Left ventricle myocardium inferior (tissue), 1 donor: ENCODE data around the gene IFIT1B. TPM values are rescaled to one million over a fixed set of nuclear protein-coding genes. Genes with fewer than 3 reads are reported as not detected.

Source experiments
- DNase-seq: peaks from one replicate; pipeline ENCODE4 v3.0.0-alpha.2; 2020
- H3K27ac ChIP-seq: fragments of 200-600 bp; replicated peaks from 2 replicates; pipeline ENCODE4 v1.8.0; 2021
- H3K27me3 ChIP-seq: fragments of 200-600 bp; 2 replicates; pipeline ENCODE4 v1.8.0; 2021; ENCODE audit warnings: low read depth
- H3K36me3 ChIP-seq: fragments of 200-600 bp; 2 replicates; pipeline ENCODE4 v1.8.0; 2021
- H3K4me1 ChIP-seq: fragments of 200-600 bp; 2 replicates; pipeline ENCODE4 v1.8.0; 2021
- H3K4me3 ChIP-seq: fragments of 200-600 bp; 2 replicates; pipeline ENCODE4 v1.8.0; 2021; ENCODE audit warnings: mild to moderate bottlenecking, moderate library complexity
- H3K9me3 ChIP-seq: fragments of 200-600 bp; replicated peaks from 2 replicates; pipeline ENCODE4 v1.8.0; 2021
- intact Hi-C: fragments of 100-400 bp; cut with micrococcal nuclease; formaldehyde crosslinking; loops from one replicate; pipeline ENCODE4 v1.11.0; 2022
- total RNA-seq: library from RNA; stranded (reverse); fragmentation: NEBNext Ultra II Directional; extraction: Animal tissue kit (Norgen Biotek cat#: 25700); gene quantifications from one replicate; pipeline ENCODE4 v1.2.1, GENCODE V29; 2021
- TF ChIP-seq, protein P1 (sequence below): fragments of 200-600 bp; IDR thresholded peaks from 2 replicates; pipeline ENCODE4 v1.8.0; 2021; ENCODE audit warnings: antibody characterized with exemption, mild to moderate bottlenecking, borderline replicate concordance
- donor health status: DM: no; HTN: yes; CAD: no; lungs with severe emphysema.

Gene IFIT1B
- total RNA-seq, 1 donor from 2014 or later: not detected

DNA sequence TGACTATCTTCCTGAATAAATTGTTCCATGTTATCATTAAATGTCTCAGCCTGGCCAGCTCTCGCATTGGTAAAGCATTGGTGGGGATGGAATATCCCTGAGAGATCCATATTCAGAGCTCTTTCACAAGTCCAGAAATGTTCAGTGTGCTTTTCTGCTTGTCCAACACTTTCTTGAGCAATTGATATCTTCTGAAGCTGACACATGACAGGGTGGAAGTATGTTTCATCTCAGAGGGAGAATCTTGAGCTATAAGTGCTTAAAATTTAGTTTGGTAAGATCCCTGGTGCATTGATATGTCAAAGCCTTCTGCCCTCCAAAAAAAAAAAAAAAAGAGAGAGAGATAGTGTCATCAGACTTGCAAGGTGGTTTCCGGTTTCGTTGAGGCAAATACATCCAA is 42.6 kb upstream of the IFIT1B start:
- Histone ChIP-seq H3K36me3 (peaks cover 28% of the 10 kb centered on the region), H3K4me3 (no peak overlapping the region), H3K27ac (no peak overlapping the region), H3K4me1 (peaks cover 79% of the 10 kb centered on the region), H3K9me3 (no peaks in the 10 kb centered on the region), H3K27me3 (no peaks in the 10 kb centered on the region)
- TF ChIP-seq, protein P1, sequence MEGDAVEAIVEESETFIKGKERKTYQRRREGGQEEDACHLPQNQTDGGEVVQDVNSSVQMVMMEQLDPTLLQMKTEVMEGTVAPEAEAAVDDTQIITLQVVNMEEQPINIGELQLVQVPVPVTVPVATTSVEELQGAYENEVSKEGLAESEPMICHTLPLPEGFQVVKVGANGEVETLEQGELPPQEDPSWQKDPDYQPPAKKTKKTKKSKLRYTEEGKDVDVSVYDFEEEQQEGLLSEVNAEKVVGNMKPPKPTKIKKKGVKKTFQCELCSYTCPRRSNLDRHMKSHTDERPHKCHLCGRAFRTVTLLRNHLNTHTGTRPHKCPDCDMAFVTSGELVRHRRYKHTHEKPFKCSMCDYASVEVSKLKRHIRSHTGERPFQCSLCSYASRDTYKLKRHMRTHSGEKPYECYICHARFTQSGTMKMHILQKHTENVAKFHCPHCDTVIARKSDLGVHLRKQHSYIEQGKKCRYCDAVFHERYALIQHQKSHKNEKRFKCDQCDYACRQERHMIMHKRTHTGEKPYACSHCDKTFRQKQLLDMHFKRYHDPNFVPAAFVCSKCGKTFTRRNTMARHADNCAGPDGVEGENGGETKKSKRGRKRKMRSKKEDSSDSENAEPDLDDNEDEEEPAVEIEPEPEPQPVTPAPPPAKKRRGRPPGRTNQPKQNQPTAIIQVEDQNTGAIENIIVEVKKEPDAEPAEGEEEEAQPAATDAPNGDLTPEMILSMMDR: no peak
- DNase-seq: no peak
- intact Hi-C loops: no loop called here

- no peak for DNase-seq
- H3K4me1 ChIP-seq: peaks cover 69% of the 10 kb centered on the region
- H3K27ac ChIP-seq: no peak overlapping the region
- no peaks in the 10 kb centered on the region for H3K9me3 ChIP-seq
- peaks cover 28% of the 10 kb centered on the region for H3K36me3 ChIP-seq
- TF ChIP-seq, protein P1: no peak
- no peak overlapping the region for H3K4me3 ChIP-seq
- intact Hi-C loops: no loop called here
- no peaks in the 10 kb centered on the region for H3K27me3 ChIP-seq
Observed at GRCh38 chr10:89336241-89336640, 41.6 kb upstream of the IFIT1B start.

GRCh38 chr10:89337484-89337883 is 40.4 kb upstream of the IFIT1B start:
- H3K4me3 ChIP-seq: no peak overlapping the region
- no peak overlapping the region for H3K27ac ChIP-seq
- no peak for DNase-seq
- intact Hi-C loops: no loop called here
- TF ChIP-seq, protein P1: no peak
- peaks cover 67% of the 10 kb centered on the region for H3K4me1 ChIP-seq
- no peaks in the 10 kb centered on the region for H3K9me3 ChIP-seq
- H3K27me3 ChIP-seq: no peaks in the 10 kb centered on the region
- H3K36me3 ChIP-seq: peaks cover 28% of the 10 kb centered on the region

DNA sequence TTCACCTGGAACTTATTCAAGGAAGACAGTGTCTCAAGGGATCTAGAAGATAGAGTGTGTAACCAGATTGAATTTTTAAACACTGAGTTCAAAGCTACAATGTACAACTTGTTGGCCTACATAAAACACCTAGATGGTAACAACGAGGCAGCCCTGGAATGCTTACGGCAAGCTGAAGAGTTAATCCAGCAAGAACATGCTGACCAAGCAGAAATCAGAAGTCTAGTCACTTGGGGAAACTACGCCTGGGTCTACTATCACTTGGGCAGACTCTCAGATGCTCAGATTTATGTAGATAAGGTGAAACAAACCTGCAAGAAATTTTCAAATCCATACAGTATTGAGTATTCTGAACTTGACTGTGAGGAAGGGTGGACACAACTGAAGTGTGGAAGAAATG is 39.1 kb upstream of the IFIT1B start:
- Histone ChIP-seq H3K27me3 (no peaks in the 10 kb centered on the region), H3K4me3 (no peak overlapping the region), H3K36me3 (peaks cover 28% of the 10 kb centered on the region), H3K27ac (no peak overlapping the region), H3K9me3 (no peaks in the 10 kb centered on the region), H3K4me1 (peaks cover 62% of the 10 kb centered on the region)
- intact Hi-C loops: no loop called here
- DNase-seq: no peak
- TF ChIP-seq, protein P1: no peak

- TF ChIP-seq, protein P1: no peak
- peaks cover 28% of the 10 kb centered on the region for H3K36me3 ChIP-seq
- peaks cover 51% of the 10 kb centered on the region for H3K4me1 ChIP-seq
- H3K4me3 ChIP-seq: no peak overlapping the region
- H3K27me3 ChIP-seq: no peaks in the 10 kb centered on the region
- no peak for DNase-seq
- no peak overlapping the region for H3K27ac ChIP-seq
- intact Hi-C loops: no loop called here
- H3K9me3 ChIP-seq: no peaks in the 10 kb centered on the region
Observed at GRCh38 chr10:89339875-89340274, 38.0 kb upstream of the IFIT1B start.

- no peak overlapping the region for H3K27ac ChIP-seq
- DNase-seq: no peak
- intact Hi-C loops: no loop called here
Observed at GRCh38 chr10:89341649-89342048, 36.2 kb upstream of the IFIT1B start.

More at GRCh38 chr10:89341649-89342048, 36.2 kb upstream of the IFIT1B start:
- Histone ChIP-seq H3K27me3 (no peaks in the 10 kb centered on the region), H3K36me3 (peaks cover 28% of the 10 kb centered on the region), H3K4me3 (no peak overlapping the region), H3K4me1 (peaks cover 45% of the 10 kb centered on the region), H3K9me3 (no peaks in the 10 kb centered on the region)
- TF ChIP-seq, protein P1: no peak
